Naive thymus-derived CD8-positive, alpha-beta T cell (primary cell): ENCODE measurements around the gene SOX9. TPM values are rescaled to one million over a fixed set of nuclear protein-coding genes. Genes with fewer than 3 reads are reported as not detected.

Experiments used
- ATAC-seq, 2 donors: fragments of 150-1000 bp; cut with Tn5 transposase in 1 of 2; sonication (Bioruptor Pico), chemical (Tn5 transposase) in 1 of 2; 1 replicate in 1 of 2; 2 replicates in 1 of 2; pipeline ENCODE4 v1.10.0; 2021; ENCODE audit warnings: mild to moderate bottlenecking in 2 of 2, moderate library complexity in 2 of 2
- POLR2A ChIA-PET: fragments of 350-600 bp; sonication (Branson Sonifier 250); formaldehyde crosslinking; loops from one replicate; lab custom pipeline; 2021; ENCODE audit warnings: antibody characterized with exemption; lab: Charles Lee
- DNase-seq, 10 donors: peaks; one replicate each; pipeline versions ENCODE4 v3.0.0 to v3.0.0-alpha.2; 2020 to 2022
- H3K27ac Mint-ChIP-seq, 10 donors: one replicate each; pipeline ENCODE4 v1.8.0; 2020 to 2022; ENCODE audit warnings: mild to moderate bottlenecking in 10 of 10, mixed read lengths in 10 of 10, moderate library complexity in 4 of 10, inconsistent platforms in 1 of 10
- H3K27me3 Mint-ChIP-seq, 5 donors: one replicate each; pipeline ENCODE4 v1.8.0; 2021 to 2022; ENCODE audit warnings: mixed read lengths in 5 of 5
- H3K36me3 Mint-ChIP-seq, 3 donors: one replicate each; pipeline ENCODE4 v1.8.0; 2020 to 2022; ENCODE audit warnings: mixed read lengths in 3 of 3, mild to moderate bottlenecking in 2 of 3, inconsistent platforms in 1 of 3
- H3K4me1 Mint-ChIP-seq, 4 donors: one replicate each; pipeline ENCODE4 v1.8.0; 2021 to 2022; ENCODE audit warnings: mixed read lengths in 4 of 4
- H3K4me3 Mint-ChIP-seq, 10 donors: one replicate each; pipeline ENCODE4 v1.8.0; 2020 to 2022; ENCODE audit warnings: mild to moderate bottlenecking in 10 of 10, mixed read lengths in 10 of 10, moderate library complexity in 6 of 10, inconsistent platforms in 1 of 10
- H3K9me3 Mint-ChIP-seq, 9 donors: one replicate each; pipeline ENCODE4 v1.8.0; 2020 to 2022; ENCODE audit warnings: mixed read lengths in 9 of 9, mild to moderate bottlenecking in 3 of 9, inconsistent platforms in 1 of 9, moderate library complexity in 1 of 9
- polyA plus RNA-seq, 3 donors: library from polyadenylated mRNA; unstranded; fragments of 300-500 nt; fragmentation: Illumina TruSeq; gene quantifications; one replicate each; pipeline ENCODE4 v1.2.3, GENCODE V29; 2021
- total RNA-seq, 8 experiments: library from RNA in 2 of 8; stranded (reverse) in 2 of 8; gene quantifications; one replicate each; pipeline ENCODE4 v1.2.3 and lab custom pipeline; 2021 to 2026

The SOX9 gene
- total and polyA plus RNA-seq, 5 experiments from 2014 or later, result not detected

DNA sequence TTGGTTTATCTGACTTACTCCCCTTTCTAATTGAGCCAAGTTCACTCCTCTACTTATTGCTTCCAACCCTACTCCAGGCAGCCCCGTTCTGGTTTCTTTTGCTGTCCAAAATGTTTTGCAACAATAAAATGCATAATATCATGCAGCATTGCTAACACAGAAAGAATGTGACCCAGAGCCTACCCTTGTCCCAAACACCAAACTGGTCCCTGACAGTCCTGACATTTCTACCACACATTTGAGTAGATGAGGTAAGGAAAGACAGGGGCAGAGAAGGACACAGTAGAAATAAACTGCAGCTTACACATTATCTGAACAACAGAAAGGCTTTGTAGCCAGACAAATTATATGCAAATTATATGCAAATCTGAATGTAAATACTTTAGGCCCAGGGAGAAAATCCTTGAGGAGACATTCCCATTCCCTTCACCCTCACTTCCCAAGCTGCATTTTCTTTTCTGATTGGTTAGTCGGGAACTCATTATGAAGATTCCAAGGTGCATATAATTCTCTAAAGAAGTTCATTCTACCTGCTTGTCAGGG lies 31.6 kb downstream of the SOX9 start:
- DNase-seq (no peak), ATAC-seq (no peak)
- Mint-ChIP-seq H3K9me3 (peaks cover 0 to 14% (median 1%) of the 10 kb centered on the region in 9 donors), H3K4me1 (no peaks in the 10 kb centered on the region), H3K36me3 (no peaks in the 10 kb centered on the region), H3K27ac (no peak overlapping the region), H3K4me3 (no peak overlapping the region), H3K27me3 (peaks cover 3 to 36% (median 5%) of the 10 kb centered on the region in 5 donors)
- POLR2A ChIA-PET, result no interaction called here

GRCh38 chr17:72158895-72159885 lies 38.4 kb downstream of the SOX9 start:
- Mint-ChIP-seq H3K4me3 (no peak overlapping the region), H3K27me3 (peaks cover 0 to 16% (median under 1%) of the 10 kb centered on the region in 5 donors), H3K9me3 (peaks cover 0 to 31% (median 6%) of the 10 kb centered on the region in 9 donors), H3K27ac (no peak overlapping the region), H3K4me1 (no peaks in the 10 kb centered on the region), H3K36me3 (peaks cover 0 to 6% (median 0%) of the 10 kb centered on the region in 3 donors)
- no peak for ATAC-seq
- DNase-seq, result no peak
- POLR2A ChIA-PET, result no interaction called here

DNA sequence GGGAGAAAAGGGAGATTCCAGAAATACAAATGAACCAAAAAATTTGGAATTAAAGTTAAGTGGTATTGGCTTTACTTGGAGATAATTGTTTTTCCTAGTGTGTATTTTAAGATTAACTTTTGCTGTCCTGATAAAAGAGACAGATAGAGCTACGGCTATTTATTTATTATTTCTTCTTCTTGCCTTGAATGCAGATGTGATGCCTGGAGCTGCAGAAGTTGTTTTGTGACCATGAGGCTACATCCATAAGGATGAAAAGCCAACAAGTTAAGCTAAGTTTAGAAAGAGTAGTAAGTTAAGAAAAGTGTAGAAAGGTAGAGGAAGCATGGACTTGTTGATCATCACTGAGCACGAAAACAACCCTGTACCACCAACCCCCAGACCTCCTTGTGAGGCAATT lies 41.7 kb downstream of the SOX9 start:
- Mint-ChIP-seq H3K27ac (no peak overlapping the region), H3K27me3 (peaks cover 2 to 25% (median 4%) of the 10 kb centered on the region in 5 donors), H3K9me3 (peaks cover 0 to 40% (median 7%) of the 10 kb centered on the region in 9 donors), H3K4me3 (no peak overlapping the region), H3K4me1 (no peaks in the 10 kb centered on the region), H3K36me3 (peaks cover 0 to 13% (median 0%) of the 10 kb centered on the region in 3 donors)
- POLR2A ChIA-PET, result no interaction called here
- ATAC-seq (no peak), DNase-seq (no peak)

DNA sequence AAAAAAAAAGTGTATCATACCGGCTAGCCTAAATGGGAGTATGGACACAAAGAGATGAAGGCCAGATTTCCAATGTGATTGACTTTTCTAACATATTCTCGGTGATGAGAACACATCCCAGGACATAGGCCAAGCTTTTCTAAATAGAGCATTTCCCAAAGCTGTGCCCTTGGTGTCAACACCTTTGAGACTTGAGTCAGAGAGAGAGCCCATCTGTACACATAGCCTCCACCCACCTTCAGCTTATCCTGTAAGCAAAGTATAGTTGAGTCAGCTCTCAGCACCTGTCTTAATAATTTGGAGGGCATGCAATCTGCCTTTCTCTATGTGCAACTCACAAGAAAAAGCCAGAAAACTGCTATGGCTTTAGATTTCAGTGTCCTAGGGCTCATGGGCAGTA lies 42.7 kb downstream of the SOX9 start:
- no peak overlapping the region for H3K4me3 Mint-ChIP-seq
- POLR2A ChIA-PET, result no interaction called here

DNA sequence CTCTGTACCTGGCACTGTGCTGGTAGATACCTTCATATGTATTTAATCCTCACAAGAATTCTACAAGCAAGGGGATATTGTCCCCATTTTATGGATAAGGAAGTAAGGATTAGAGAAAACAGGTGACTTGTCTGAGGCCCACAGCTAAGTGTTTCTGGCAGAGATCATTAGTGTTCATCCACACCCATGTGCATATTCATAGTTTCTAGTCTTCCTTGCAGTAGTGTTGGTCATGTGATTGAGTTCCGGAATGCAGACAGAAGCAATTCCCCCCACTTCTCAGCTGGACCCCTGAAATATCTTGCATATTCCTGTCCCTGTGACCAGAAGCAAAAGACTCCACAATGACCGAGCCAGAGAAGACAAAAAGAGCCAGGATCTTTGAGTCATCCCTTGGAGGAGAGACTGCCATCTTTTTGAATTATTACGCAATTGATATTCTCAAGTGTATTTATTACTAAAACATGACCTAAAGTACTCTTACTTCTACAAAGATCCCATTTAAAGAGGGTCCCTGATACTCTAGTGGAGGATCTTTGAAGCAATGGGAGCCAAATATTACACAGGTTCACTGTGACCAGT lies 43.4 kb downstream of the SOX9 start:
- Mint-ChIP-seq H3K4me1 (no peaks in the 10 kb centered on the region), H3K27me3 (peaks cover 2 to 24% (median 4%) of the 10 kb centered on the region in 5 donors), H3K9me3 (peaks cover 0 to 31% (median 5%) of the 10 kb centered on the region in 9 donors), H3K27ac (no peak overlapping the region), H3K4me3 (no peak overlapping the region), H3K36me3 (peaks cover 0 to 13% (median 0%) of the 10 kb centered on the region in 3 donors)
- DNase-seq (no peak), ATAC-seq (no peak)
- POLR2A ChIA-PET, result no interaction called here

More for the DNA sequence above, 42.7 kb downstream of the SOX9 start:
- Mint-ChIP-seq H3K27ac (no peak overlapping the region), H3K4me1 (no peaks in the 10 kb centered on the region), H3K27me3 (peaks cover 2 to 29% (median 4%) of the 10 kb centered on the region in 5 donors), H3K9me3 (peaks cover 0 to 37% (median 6%) of the 10 kb centered on the region in 9 donors), H3K36me3 (peaks cover 0 to 13% (median 0%) of the 10 kb centered on the region in 3 donors)
- DNase-seq, result no peak
- no peak for ATAC-seq

GRCh38 chr17:72165192-72165866 lies 44.5 kb downstream of the SOX9 start:
- POLR2A ChIA-PET, result no interaction called here
- H3K36me3 Mint-ChIP-seq, result peaks cover 0 to 13% (median 0%) of the 10 kb centered on the region in 3 donors
- H3K27ac Mint-ChIP-seq, result no peak overlapping the region
- peaks cover 0 to 26% (median 7%) of the 10 kb centered on the region in 9 donors for H3K9me3 Mint-ChIP-seq
- peaks cover 2 to 20% (median 4%) of the 10 kb centered on the region in 5 donors for H3K27me3 Mint-ChIP-seq
- DNase-seq (no peak), ATAC-seq (no peak)
- H3K4me1 Mint-ChIP-seq, result no peaks in the 10 kb centered on the region
- no peak overlapping the region for H3K4me3 Mint-ChIP-seq

- H3K27me3 Mint-ChIP-seq, result peaks cover 2 to 20% (median 7%) of the 10 kb centered on the region in 5 donors
- POLR2A ChIA-PET, result no interaction called here
- no peak overlapping the region for H3K4me3 Mint-ChIP-seq
- no peak overlapping the region for H3K27ac Mint-ChIP-seq
- H3K36me3 Mint-ChIP-seq, result peaks cover 0 to 9% (median 0%) of the 10 kb centered on the region in 3 donors
- no peaks in the 10 kb centered on the region for H3K4me1 Mint-ChIP-seq
- peaks cover 0 to 22% (median 5%) of the 10 kb centered on the region in 9 donors for H3K9me3 Mint-ChIP-seq
- no peak for DNase-seq
- ATAC-seq, result no peak
Observed at GRCh38 chr17:72165867-72166439, 45.1 kb downstream of the SOX9 start.

DNA sequence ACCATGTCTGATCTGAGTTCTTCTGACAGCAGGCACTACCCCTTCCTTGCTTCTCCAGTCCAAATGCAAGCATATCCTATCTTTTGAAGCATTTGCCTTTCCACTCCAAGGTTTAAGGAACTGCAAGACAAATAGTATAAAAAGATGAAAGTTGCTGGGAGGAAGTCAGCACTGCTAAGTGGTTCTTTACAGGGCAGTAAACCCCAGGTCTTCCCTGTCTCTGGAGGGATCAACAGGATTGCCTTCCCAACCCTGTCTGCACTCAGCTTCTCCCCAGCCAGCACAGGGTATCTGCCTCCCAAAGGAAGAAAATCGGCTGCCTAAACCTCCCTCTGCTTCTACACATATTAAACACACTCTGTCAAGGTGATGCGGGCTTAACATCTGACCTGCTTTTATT lies 46.8 kb downstream of the SOX9 start:
- H3K27ac Mint-ChIP-seq, result no peak overlapping the region
- H3K27me3 Mint-ChIP-seq, result peaks cover 2 to 30% (median 10%) of the 10 kb centered on the region in 5 donors
- DNase-seq (no peak), ATAC-seq (no peak)
- peaks cover 0 to 7% (median 0%) of the 10 kb centered on the region in 3 donors for H3K36me3 Mint-ChIP-seq
- no peaks in the 10 kb centered on the region for H3K4me1 Mint-ChIP-seq
- peaks cover 0 to 16% (median 4%) of the 10 kb centered on the region in 9 donors for H3K9me3 Mint-ChIP-seq
- H3K4me3 Mint-ChIP-seq, result no peak overlapping the region
- POLR2A ChIA-PET, result no interaction called here

DNA sequence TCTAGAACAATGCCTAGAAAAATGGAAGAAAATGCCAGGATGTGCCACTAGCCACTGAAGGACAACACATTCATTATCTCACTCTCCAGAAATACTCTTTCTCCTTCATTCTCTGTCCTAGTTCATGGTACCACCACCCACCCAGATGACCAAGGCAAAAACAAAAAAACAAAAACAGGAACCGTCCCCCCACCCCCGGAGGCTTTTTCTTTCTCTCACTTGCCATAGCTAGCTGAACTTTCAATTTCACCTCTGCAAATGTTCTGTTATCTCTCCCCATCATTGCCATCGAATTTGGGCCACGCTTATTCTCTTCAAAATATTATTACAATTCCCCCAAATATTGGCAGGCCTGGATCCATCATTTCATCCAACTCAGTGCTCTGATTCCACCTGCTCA lies 49.0 kb downstream of the SOX9 start:
- no peak overlapping the region for H3K4me3 Mint-ChIP-seq
- H3K4me1 Mint-ChIP-seq, result no peaks in the 10 kb centered on the region
- no peak overlapping the region for H3K27ac Mint-ChIP-seq
- H3K9me3 Mint-ChIP-seq, result peaks cover 0 to 7% (median 2%) of the 10 kb centered on the region in 9 donors
- H3K36me3 Mint-ChIP-seq, result peaks cover 0 to 7% (median 0%) of the 10 kb centered on the region in 3 donors
- ATAC-seq (no peak), DNase-seq (no peak)
- POLR2A ChIA-PET, result no interaction called here
- H3K27me3 Mint-ChIP-seq, result peaks cover 0 to 30% (median 10%) of the 10 kb centered on the region in 5 donors

- H3K36me3 Mint-ChIP-seq, result peaks cover 0 to 5% (median 0%) of the 10 kb centered on the region in 3 donors
- peaks cover 0 to 7% (median 0%) of the 10 kb centered on the region in 9 donors for H3K9me3 Mint-ChIP-seq
- H3K27me3 Mint-ChIP-seq, result peaks cover 0 to 28% (median 10%) of the 10 kb centered on the region in 5 donors
- no peak overlapping the region for H3K27ac Mint-ChIP-seq
- no peak for DNase-seq
- no peaks in the 10 kb centered on the region for H3K4me1 Mint-ChIP-seq
- POLR2A ChIA-PET, result no interaction called here
- no peak overlapping the region for H3K4me3 Mint-ChIP-seq
- ATAC-seq, result no peak
Observed at GRCh38 chr17:72171703-72172667, 51.2 kb downstream of the SOX9 start.

DNA sequence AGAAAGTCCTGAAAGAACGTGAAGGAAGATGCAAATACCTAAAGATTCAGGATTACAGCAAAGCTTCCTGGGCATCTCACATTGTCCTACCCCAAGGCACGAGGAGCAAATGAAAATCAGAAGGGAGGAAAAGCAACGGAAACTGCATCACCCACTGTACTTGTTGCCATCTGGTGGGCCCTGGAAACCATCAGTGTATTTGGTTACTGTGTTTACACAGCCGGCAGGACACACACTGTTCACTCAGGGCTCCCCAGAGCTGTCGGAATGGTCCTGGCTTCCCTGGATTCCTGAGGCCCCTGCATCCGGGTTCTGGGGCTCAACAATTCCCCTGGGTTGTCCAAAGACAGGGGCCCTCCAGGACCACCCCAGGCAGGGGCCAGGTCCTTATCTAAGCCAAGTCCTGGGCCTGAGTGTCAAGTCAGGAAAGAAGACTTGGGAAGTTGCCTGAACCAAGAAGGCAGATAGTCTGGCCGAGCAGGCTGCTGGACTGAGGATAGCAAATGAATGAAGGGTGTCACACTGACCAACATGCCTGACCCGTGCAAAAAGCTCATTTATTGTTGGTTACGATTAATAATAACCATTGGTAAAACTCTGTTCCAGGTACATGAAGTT lies 52.8 kb downstream of the SOX9 start:
- Mint-ChIP-seq H3K36me3 (no peaks in the 10 kb centered on the region), H3K27ac (no peak overlapping the region), H3K4me3 (no peak overlapping the region), H3K4me1 (no peaks in the 10 kb centered on the region), H3K9me3 (peaks cover 0 to 7% (median 0%) of the 10 kb centered on the region in 9 donors), H3K27me3 (peaks cover 0 to 16% (median 9%) of the 10 kb centered on the region in 5 donors)
- no peak for DNase-seq
- no peak for ATAC-seq
- POLR2A ChIA-PET, result no interaction called here
